NCI-H187 treated with DMSO at 0.1 percent for 48 hours (cell line): ENCODE results near the gene SUPT3H.
"Not testable (repeated sequence)": the region's sequence is repeated elsewhere in the genome, so short reads cannot be mapped to it uniquely, and the experiment has no call there.

Experiments
- DNase-seq: peaks from one replicate; lab custom pipeline; 2025; lab: John Stamatoyannopoulos, UW

Gene SUPT3H

DNA sequence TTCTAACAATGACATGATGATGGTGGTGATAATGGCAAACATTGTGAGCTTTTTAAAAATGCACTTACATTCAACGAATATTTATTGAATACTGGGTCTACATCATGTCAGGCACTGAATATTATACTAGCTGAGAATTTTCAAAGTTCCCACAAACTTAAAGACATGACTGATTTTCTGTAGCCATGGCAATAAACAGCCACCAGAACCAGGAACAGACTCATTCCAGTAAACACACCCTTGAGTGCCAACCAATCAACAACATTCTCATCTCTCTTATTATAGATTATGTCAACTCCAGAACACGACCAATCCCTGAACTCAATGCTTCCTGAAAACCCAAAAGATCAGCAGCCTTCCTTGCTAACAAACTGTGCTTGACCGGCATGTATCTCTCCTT, 262.0 kb downstream of the SUPT3H start:
- DNase-seq, result no peak

DNA sequence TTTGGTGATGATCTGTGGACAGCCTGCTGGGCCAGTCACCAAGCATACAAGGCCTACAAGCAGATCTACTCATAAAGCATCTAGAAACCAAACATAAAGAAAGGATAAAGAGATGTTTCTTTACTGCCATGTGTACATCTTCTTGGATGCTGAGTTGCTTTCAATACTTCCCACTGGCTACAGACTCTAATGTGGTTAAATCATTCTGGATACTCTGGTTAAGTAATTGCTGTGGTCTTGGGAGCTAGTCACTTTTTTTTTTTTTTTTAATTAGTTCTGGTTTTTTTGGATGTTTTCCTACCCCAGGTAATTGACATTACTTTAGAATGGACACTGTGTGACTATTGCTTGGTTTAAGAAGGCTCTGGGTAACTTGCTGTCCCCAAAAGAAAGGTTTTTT, 265.0 kb downstream of the SUPT3H start:
- no peak for DNase-seq

DNA sequence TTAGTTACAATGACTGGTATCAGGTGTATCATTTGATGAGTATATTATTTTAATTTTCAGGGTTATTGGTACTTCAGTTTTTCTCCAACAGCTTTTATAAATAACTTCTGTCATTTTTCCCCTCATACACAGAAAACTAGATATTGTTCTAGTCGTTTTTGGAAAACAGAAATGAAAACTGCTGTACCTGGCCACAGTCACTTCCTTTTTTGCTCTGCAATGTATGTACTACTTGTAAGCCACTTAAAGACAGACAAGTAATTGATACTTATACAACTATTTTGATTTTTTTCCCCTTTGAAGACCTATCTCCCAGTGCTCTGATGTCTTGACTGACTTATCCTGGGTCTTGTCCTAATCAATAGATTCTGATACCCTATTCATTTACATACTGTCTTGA, 268.2 kb downstream of the SUPT3H start:
- DNase-seq, result no peak

DNA sequence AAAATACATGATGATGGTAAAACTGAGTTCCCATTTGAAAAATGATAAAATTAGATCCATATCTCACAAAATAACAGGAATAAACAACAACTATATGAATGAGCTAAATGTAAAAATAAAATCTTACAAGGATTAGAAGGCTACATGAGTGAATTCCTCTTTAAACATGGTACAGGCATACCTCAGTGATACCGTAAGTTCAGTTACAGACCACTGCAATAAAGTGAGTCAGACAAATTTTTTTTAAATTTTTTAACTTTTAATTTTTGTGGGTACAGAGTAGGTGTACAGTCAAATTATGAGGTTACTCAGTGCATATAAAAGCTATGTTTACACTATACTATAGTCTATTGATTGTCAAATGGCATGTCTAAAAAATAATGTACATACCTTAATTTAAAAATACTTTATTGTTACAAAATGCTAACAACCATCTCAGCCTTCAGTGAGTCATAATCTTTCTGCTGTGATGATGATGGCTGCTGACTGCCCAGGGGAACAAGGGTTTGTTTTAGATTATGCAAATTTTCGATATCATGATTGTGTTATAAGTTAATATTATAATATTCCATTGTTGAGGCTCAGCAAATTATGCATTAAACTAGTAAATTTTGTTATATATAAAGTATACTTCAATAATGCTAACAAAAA, 272.4 kb downstream of the SUPT3H start:
- no peak for DNase-seq

DNA sequence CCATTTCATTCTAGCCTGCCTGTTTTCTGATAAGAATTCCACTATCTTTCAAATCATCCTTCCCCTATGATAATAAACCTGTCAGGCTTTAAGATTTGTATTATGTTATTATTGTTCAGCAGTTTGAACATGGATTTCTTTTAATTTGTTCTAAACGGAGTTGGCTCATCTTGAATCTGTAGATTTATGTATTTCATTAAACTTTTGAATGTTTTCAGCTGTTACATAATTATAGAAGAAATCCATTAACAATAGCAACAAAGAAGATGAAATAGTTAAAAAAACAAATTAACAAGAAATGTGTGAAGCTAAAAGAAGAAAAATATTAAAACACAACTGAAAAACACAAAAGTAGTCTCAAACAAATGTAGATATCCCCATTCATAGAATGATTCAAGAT, 273.3 kb downstream of the SUPT3H start:
- no peak for DNase-seq

DNA sequence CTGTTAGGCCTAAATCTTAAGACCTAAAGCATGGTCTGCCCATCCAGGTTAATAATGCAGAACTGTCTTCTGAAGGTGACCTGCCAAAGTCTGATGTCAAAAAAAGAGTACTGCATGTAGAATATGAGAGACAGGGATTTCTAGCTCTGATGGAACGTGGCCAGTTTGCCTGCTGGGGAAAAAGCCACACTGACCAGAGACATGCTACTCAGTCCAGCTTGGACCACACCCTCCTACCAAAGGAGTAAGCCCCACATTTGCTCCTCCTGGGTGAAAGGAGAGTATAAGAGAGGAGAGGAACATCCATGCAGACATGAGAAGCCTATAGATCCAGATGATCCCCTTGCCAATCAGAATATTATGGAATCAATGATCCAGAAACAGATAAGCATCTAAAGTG, 279.5 kb downstream of the SUPT3H start:
- DNase-seq, result no peak

DNA sequence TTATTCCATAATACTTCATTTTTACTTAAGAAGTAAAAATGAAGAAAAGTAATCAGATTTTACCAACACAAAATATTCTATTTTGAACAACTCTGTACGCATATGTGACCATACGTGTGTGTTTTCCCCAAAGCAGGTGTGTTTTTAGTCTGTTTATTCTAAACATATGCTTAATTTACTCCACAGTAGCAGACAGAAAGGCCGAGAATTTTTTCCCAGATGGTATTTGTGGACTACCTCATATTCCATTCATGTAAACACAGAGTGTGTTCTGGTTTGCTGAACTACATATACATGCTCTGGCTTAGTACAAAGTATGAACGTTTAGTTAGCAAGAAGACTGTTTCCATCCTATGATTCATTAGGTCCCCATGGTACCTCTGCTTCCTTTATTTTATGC, 282.9 kb downstream of the SUPT3H start:
- DNase-seq, result no peak

DNA sequence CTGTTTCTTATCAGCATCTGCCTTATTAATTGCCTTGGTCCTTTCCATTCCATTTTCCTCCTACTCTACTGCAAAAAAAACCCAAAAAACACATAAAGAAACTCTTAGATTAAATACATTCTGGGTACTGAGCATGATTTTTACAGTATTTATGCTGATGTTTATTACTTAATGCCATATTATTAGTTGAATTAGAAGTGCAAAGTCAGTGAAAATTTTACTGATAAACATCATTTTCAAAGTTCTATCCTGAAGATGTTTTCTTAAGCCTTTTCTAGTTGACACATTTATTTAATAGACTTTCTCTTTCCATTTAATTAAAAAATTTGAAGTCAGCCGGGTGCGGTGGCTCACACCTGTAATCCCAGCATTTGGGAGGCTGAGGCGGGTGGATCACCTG, 285.6 kb downstream of the SUPT3H start:
- no peak for DNase-seq

DNA sequence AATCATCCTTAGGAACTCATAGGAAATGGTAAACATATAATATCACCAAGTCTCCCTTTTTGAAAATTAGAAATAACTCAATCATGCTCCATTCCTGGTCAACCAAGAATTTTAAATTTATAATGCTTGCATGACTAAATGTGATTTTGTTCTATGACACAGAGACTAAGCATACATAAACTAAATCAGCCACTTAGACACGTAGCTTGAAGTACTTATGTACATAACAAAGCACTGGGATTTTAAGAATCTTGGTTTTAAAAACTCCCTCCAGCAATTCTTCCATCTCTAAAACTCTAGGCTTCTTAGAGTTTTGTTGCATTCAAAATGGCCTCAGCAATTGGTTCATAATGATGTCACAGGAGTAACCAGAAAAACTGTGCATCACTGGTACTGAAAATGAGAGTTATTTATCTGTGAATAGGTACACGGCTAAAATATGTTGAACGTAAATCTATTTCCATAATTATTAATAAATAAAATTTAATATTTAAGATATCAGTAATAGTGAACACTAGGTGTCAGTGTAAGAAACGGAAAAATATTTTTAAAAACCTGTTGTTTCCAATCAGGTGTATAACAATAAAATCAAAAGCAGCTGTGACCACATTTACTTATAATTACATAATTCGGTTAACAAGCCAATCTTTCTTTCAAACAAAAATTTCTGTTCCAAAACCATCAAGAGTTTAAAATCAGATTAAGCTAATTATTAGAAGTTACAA, 291.2 kb downstream of the SUPT3H start:
- DNase-seq, result no peak

DNA sequence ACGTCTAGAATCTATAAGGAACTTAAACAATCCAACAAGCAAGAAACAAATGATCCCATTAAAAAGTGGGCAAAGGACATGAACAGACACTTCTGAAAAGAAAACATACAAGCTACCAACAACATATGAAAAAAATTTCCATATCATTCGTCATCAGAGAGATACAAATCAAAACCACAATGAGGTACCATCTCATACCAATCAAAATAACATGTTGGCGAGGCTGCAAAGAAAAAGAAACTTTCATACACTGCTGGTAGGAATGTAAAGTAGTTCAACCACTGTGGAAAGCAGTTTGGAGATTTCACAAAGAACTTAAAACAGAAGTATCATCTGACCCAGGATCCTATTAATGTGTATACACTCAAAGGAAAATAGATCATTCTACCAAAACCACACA, 293.5 kb downstream of the SUPT3H start:
- DNase-seq, result no peak

DNA sequence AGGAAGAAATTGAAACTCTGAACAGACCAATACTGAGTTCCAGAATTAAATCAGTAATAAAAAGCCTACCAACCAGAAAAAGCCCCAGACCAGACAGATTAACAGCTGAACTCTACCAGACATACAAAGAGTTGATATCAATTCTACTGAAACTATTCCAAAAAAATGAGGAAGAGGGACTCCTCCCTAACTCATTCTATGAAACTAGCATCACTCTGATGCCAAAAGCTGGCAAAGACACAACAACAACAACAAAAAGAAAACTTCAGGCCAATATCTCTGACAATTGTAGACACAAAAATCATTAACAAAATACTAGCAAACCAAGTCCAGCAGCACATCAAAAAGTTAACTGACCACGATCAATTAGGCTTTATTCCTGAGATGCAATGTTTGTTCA, 295.6 kb downstream of the SUPT3H start:
- no peak for DNase-seq

DNA sequence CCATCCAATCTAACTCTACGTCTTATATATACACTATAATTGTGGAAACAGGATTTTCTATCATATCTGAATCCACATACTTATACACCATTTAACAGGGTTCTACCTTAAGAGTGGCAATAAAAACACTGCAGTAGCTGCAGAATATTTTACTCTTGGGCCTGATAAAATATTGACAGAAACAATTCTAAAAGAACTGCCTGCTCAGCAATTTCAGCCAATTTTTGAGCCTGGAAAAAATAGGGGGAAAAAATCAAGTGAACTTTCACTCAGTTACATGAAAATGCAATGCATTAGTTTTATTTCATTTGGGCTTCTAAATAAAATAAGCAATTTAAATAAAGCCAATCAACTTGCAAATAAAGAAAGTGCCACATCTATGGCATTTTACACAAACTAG, 296.1 kb downstream of the SUPT3H start:
- DNase-seq, result no peak

DNA sequence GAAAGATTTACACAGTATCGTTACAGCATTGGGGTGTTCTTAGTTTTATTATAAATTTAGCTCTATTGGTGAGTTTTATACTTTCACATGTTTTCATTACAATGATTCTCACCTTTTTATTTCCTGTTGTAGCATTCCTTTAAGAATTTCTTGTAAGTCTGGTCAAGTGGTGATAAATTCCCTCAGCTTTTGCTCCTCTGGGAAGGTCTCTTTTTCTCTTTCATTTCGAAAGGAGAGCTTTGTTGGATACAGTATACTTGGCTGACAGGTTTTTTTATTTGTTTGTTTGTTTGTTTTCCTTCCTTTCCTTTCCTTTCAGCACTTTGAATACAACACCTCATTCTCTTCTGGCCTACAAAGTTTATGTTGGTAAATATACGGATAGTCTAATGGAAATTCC, 299.3 kb downstream of the SUPT3H start:
- no peak for DNase-seq

DNA sequence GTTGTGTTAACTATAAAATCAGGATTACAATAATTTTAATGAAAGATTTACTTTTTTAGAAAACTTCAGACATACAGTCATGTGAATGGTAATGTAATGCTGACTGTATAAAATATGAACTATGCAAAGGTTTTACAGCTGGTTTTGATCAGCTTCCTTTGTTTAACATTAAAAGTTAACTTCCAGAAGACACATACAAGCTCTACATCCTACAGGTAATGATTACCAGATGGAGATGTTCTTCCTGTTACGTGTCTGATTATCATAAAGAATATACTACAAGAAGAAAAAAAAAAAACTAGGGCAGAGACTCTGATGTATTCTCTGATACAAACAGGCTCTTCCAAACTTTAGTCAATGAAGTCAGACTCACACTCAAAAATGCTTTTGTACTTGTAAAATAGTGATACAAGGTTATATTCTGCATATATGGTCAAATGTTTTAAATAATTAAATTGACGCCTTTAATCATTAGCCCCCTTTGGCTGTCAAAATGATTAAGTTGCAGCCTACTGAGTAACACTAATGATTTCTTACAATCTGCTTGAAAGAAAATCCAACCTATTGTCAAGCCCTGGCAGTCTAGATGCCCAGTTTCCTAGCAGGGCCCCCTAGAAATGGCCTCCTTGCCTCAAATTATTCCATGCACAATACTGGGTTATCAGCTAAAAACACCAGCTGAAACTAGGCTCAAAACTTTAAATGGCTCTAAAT, 301.4 kb downstream of the SUPT3H start:
- DNase-seq, result no peak

DNA sequence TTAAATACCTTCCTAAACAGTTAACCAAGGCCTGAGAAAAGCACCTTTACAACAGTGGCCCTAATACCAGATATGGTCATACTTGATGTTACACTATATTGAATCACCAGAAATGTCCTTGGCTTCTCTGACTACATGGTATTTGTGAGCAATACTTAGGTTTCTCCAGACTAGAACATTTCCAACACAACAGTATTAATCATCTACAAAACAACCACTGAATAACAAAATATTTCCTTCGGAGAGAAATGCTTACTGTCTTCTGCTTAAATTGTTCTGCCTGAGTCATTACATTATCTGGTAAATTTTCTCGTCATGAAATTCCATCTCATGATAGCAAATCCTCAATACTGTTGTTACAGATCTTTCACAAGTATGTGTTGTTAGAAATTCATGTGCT, 302.5 kb downstream of the SUPT3H start:
- DNase-seq, result no peak

DNA sequence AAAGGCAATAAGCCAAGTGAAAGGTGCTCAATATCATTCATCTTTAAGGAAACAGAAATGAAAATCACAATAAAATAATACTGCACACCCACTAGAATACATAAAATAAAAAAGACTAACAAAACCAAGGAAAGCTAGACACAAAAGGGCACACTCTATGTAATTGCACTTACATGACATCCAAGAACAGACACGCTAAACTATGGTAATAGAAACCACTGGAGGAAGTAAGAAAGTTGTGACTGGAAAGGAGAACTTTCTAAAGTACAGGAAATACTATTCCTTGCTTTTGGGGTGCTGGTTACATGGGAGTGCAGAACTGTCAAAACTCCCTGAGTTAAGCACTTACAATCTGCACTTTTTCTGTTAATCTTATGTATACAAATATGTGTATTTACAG, 303.3 kb downstream of the SUPT3H start:
- no peak for DNase-seq

DNA sequence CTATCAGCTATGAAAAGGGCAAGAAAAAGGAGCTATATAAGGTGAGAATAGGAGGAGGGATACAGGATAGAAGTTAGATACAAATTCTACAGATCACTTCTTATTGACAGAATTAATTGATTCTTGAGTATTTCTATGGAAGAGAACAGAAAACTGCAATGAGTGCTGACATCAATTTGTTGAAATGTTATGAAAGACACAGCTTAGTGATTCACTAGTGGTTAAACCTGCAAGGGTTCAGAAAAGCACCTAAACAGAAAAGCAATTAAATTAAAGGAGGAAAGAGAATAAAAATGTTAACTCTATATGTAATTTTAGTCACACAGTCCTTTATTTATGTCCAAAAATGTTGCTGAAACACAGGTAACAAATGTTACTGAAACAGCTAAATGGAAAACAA, 304.0 kb downstream of the SUPT3H start:
- no peak for DNase-seq

DNA sequence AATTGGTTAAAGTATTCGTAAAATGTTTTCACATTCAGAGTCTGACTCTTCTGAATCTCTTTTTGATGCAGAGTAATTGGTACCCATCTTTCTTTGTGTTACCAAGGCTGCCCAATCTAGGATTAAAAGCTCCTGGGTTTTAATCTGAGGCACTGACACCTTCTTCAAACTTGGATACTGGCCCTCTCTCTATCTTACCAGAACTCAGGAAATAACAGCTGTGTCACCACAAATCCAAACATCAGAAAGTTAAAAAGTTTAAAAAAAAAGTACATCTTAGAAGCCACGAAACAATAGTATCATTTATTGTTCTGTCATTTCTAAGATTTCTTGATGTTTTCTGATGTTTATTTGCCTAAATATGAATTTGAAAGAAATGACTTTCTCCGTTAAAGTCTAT, 305.1 kb downstream of the SUPT3H start:
- DNase-seq, result no peak

DNA sequence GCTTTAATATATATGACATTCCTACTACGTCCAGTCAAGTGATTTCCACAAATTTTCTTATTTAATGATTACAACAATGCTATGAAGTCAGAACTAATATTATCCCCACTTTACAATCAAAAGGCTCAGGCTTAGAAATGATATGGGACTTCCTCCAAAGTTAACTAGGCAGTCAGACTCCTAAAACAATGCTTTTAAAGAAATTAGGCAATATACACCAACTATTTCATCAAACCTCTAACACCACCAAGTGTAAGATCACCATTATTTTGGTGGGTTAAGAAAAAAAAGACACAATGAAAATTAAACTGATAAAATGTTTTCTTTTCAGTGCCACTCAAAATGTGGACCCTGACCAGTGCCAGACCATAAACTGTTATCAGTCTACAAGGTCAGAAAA, 305.7 kb downstream of the SUPT3H start:
- DNase-seq, result no peak

DNA sequence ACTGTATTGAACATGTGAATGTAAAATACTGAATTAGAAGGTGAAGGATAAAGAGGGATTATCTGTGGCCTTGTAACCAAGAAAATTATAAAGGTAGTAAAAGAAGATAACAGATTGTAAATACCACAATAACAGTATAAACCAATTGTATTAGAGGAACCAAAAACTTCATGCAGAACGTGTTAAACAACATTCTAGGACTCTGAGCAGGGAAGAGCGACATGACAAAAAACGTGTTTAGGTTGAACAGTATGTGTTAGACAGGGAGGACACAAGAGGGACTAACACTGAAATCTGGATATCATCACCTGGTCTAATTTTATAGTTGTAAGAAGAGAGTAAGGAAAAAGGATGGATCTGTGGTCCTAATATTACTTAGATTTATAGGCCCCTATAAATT, 308.6 kb downstream of the SUPT3H start:
- DNase-seq, result no peak

DNA sequence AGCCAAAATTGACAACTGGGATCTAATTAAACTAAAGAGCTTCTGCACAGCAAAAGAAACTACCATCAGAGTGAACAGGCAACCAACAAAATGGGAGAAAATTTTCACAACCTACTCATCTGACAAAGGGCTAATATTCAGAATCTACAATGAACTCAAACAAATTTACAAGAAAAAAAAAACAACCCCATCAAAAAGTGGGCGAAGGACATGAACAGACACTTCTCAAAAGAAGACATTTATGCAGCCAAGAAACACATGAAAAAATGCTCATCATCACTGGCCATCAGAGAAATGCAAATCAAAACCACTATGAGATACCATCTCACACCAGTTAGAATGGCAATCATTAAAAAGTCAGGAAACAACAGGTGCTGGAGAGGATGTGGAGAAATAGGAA, 310.3 kb downstream of the SUPT3H start:
- not testable (repeated sequence) for DNase-seq

DNA sequence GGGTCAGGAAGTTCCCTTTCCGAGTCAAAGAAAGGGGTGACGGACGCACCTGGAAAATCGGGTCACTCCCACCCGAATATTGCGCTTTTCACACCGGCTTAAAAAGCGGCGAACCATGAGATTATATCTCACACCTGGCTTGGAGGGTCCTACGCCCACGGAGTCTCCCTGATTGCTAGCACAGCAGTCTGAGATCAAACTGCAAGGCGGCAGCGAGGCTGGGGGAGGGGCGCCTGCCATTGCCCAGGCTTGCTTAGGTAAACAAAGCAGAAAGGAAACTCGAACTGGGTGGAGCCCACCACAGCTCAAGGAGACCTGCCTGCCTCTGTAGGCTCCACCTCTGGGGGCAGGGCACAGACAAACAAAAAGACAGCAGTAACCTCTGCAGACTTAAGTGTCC, 315.1 kb downstream of the SUPT3H start:
- DNase-seq, result not testable (repeated sequence)

DNA sequence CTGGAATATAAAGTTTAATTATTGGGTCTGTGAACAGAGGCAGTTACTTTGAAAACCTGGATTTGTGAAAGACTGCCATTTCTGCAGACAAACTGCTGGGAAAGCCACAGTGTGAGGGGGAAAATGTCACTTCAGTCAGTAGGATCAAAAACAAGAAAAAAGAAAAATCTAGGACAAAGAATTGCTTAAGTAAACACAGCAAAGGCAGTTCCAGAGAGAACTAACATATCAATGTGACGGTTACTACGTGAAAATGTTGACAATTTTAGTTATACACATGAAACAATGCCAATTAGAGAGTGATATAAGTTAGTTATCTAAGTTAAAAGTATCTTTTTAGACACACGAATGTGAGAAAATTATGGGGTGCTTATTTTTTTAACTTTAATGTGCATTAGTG, 320.0 kb downstream of the SUPT3H start:
- no peak for DNase-seq
